Colonic mucosa (tissue), 4 donors: ENCODE results near the gene TCF12. TPM values are rescaled to one million over a fixed set of nuclear protein-coding genes. Genes with fewer than 3 reads are reported as not detected.

Source experiments
- DNase-seq: peaks from one replicate; pipeline ENCODE4 v3.0.0-alpha.2; 2020
- H3K27ac ChIP-seq: fragments of 200-600 bp; one replicate; pipeline ENCODE4 v1.8.0; 2021
- H3K27me3 ChIP-seq: fragments of 200-600 bp; one replicate; pipeline ENCODE4 v1.8.0; 2021
- H3K36me3 ChIP-seq: fragments of 200-600 bp; one replicate; pipeline ENCODE4 v1.8.0; 2021
- H3K4me1 ChIP-seq: fragments of 200-600 bp; one replicate; pipeline ENCODE4 v1.8.0; 2021; ENCODE audit warnings: mild to moderate bottlenecking
- H3K4me3 ChIP-seq: fragments of 200-600 bp; one replicate; pipeline ENCODE4 v1.8.0; 2021
- H3K9ac ChIP-seq, 2 donors: one replicate each; pipeline ENCODE4 v1.7.0; 2013; ENCODE audit warnings: control low read depth in 2 of 2, low read depth in 2 of 2, low read length in 2 of 2
- H3K9me3 ChIP-seq: fragments of 200-600 bp; one replicate; pipeline ENCODE4 v1.8.0; 2021
- CTCF ChIP-seq: fragments of 200-600 bp; IDR thresholded peaks from one replicate; pipeline ENCODE4 v1.8.0; 2022; ENCODE audit warnings: antibody characterized with exemption, mild to moderate bottlenecking
- intact Hi-C: fragments of 100-400 bp; cut with DNase I; formaldehyde crosslinking; loops from one replicate; pipeline ENCODE4 v1.14.1; 2022
- total RNA-seq, 2 donors: library from RNA; stranded (reverse); fragmentation: NEBNext Ultra II Directional in 1 of 2; extraction: Animal tissue kit (Norgen Biotek cat#: 25700) in 1 of 2; gene quantifications; one replicate each; pipeline ENCODE4 v1.2.1, GENCODE V29; 2021
- donor health status: healthy.
- donor health status: DM: no; HTN: no; CAD: no.
- donor health status: DM: no; HTN: no; CAD: no.

Gene TCF12
- total RNA-seq, 2 donors from 2014 or later = 68.7 to 76.3 TPM

GRCh38 chr15:57089815-57090495, 171.5 kb downstream of the TCF12 start:
- no peak for DNase-seq
- intact Hi-C loops = no loop called here

GRCh38 chr15:57090496-57090859, 172.0 kb downstream of the TCF12 start:
- H3K4me3 ChIP-seq = no peak overlapping the region
- DNase-seq = no peak
- no peaks in the 10 kb centered on the region for H3K36me3 ChIP-seq
- H3K4me1 ChIP-seq = no peaks in the 10 kb centered on the region
- no peak for TF ChIP-seq CTCF
- H3K27me3 ChIP-seq = no peaks in the 10 kb centered on the region
- H3K9ac ChIP-seq = no peak overlapping the region
- no peak overlapping the region for H3K27ac ChIP-seq
- intact Hi-C loops = no loop called here
- H3K9me3 ChIP-seq = no peaks in the 10 kb centered on the region

More at GRCh38 chr15:57089815-57090495, 171.5 kb downstream of the TCF12 start:
- H3K9me3 ChIP-seq = no peaks in the 10 kb centered on the region
- no peak overlapping the region for H3K27ac ChIP-seq
- no peak for TF ChIP-seq CTCF
- H3K4me3 ChIP-seq = no peak overlapping the region
- no peaks in the 10 kb centered on the region for H3K36me3 ChIP-seq
- no peaks in the 10 kb centered on the region for H3K27me3 ChIP-seq
- H3K9ac ChIP-seq = no peak overlapping the region
- no peaks in the 10 kb centered on the region for H3K4me1 ChIP-seq

GRCh38 chr15:57091636-57092035, 173.2 kb downstream of the TCF12 start:
- DNase-seq = no peak
- H3K9me3 ChIP-seq = no peaks in the 10 kb centered on the region
- intact Hi-C loops = no loop called here
- no peaks in the 10 kb centered on the region for H3K27me3 ChIP-seq
- H3K4me3 ChIP-seq = no peak overlapping the region
- no peak overlapping the region for H3K27ac ChIP-seq
- H3K9ac ChIP-seq = no peak overlapping the region
- TF ChIP-seq CTCF = no peak
- no peaks in the 10 kb centered on the region for H3K36me3 ChIP-seq
- H3K4me1 ChIP-seq = no peaks in the 10 kb centered on the region

- H3K4me1 ChIP-seq = no peaks in the 10 kb centered on the region
These were observed 173.8 kb downstream of the TCF12 start for GRCh38 chr15:57092252-57092651.

More at GRCh38 chr15:57092252-57092651, 173.8 kb downstream of the TCF12 start:
- Histone ChIP-seq H3K9ac (no peak overlapping the region), H3K27me3 (no peaks in the 10 kb centered on the region), H3K9me3 (no peaks in the 10 kb centered on the region), H3K36me3 (no peaks in the 10 kb centered on the region), H3K27ac (no peak overlapping the region), H3K4me3 (no peak overlapping the region)
- no peak for DNase-seq
- intact Hi-C loops = no loop called here
- TF ChIP-seq CTCF = no peak
